ENCODE measurements around the gene NOD1. TPM values are rescaled to one million over a fixed set of nuclear protein-coding genes. Genes with fewer than 3 reads are reported as not detected.
A peak's percentile ranks its signal among the peaks of the same experiment; 100 is the strongest.

NOD1 gene
- total RNA-seq, 2 donors from 2014 or later, result 16.2 to 47.0 TPM

DNA sequence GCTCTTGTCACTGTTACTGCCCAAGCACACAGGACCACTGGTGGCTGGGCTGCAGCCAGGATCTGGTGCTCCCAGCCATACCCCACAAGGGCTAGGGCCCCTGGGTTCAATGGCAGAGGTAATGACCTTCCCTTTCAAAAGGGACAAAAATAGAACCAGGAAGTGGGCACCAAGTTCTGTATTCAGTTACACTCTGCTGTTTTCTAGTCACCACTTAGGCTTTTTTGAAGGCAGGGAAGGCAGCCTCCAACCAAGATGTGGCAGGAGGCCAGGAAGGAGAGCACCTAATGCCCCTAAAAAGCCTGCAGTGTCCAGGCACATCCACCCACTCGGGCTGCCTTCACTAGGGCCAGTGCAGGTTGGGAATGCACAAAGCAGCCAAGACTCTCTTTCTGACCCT, 47.8 kb downstream of the NOD1 start:
- Histone ChIP-seq H3K4me3 (no peak overlapping the region), H3K4me1 (ENCODE audit: control insufficient read depth in 1 of 2, low read depth in 2 of 2) (peaks cover 22 to 39% of the 10 kb centered on the region in 2 donors), H3K36me3 (peaks cover 9% of the 10 kb centered on the region), H3K9me3 (no peaks in the 10 kb centered on the region), H3K27me3 (replicated peaks; ENCODE audit: insufficient read depth) (no peaks in the 10 kb centered on the region), H3K27ac (no peak overlapping the region)
- TF ChIP-seq, protein P1, sequence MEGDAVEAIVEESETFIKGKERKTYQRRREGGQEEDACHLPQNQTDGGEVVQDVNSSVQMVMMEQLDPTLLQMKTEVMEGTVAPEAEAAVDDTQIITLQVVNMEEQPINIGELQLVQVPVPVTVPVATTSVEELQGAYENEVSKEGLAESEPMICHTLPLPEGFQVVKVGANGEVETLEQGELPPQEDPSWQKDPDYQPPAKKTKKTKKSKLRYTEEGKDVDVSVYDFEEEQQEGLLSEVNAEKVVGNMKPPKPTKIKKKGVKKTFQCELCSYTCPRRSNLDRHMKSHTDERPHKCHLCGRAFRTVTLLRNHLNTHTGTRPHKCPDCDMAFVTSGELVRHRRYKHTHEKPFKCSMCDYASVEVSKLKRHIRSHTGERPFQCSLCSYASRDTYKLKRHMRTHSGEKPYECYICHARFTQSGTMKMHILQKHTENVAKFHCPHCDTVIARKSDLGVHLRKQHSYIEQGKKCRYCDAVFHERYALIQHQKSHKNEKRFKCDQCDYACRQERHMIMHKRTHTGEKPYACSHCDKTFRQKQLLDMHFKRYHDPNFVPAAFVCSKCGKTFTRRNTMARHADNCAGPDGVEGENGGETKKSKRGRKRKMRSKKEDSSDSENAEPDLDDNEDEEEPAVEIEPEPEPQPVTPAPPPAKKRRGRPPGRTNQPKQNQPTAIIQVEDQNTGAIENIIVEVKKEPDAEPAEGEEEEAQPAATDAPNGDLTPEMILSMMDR (IDR thresholded peaks at IDR 0.05), result no peak
- no peak for DNase-seq (ENCODE audit: low spot score)
- no peak for ATAC-seq (ENCODE audit: insufficient number of reproducible peaks, low FRiP score, low read depth)

DNA sequence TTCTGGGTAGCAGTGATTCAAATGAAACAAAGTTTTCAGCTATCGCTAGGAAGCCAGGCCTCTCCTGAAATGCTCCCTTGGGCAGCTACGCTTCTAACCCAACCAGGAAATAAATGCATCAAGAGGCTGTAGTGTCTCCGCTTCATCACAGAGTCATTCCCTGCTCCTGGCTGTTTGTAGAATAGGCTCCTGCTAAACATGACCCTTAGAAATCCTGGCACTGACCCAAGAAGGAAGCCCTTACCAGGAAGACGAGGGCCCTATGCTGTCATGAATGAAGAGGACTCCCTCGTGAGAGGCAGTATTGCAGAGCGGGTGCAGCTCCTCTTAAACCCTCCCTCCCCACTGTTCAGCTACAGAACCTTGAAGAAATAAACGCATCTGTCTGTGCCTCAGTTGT, 48.3 kb downstream of the NOD1 start:
- TF ChIP-seq, protein P1 (IDR thresholded peaks at IDR 0.05), result no peak
- Histone ChIP-seq H3K9me3 (no peaks in the 10 kb centered on the region), H3K27ac (no peak overlapping the region), H3K4me1 (ENCODE audit: control insufficient read depth in 1 of 2, low read depth in 2 of 2) (peaks cover 22 to 39% of the 10 kb centered on the region in 2 donors), H3K4me3 (no peak overlapping the region), H3K36me3 (peaks cover 4% of the 10 kb centered on the region), H3K27me3 (replicated peaks; ENCODE audit: insufficient read depth) (no peaks in the 10 kb centered on the region)
- ATAC-seq (ENCODE audit: insufficient number of reproducible peaks, low FRiP score, low read depth) (no peak), DNase-seq (ENCODE audit: low spot score) (no peak)

DNA sequence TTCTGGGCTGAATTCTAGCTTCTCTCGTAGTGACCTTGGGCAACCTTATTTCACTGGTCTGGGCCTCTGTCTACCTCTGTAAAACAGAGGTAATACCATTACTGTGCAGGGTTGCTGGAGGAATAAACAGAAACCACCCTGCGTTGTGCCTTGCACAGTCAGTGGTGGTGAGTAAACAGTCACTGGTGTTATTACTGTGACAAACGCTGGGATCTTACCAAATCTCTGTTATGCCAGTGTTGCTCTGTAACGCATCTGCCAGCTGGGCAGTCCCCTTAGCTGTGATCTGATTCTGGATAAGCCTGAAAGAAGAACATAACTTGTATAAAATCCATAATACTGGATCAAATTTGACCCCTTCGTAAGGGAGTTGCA, 49.4 kb downstream of the NOD1 start:
- Histone ChIP-seq H3K4me3 (no peak overlapping the region), H3K9me3 (no peaks in the 10 kb centered on the region), H3K27me3 (replicated peaks; ENCODE audit: insufficient read depth) (no peaks in the 10 kb centered on the region), H3K36me3 (no peaks in the 10 kb centered on the region), H3K4me1 (ENCODE audit: control insufficient read depth in 1 of 2, low read depth in 2 of 2) (peaks cover 22 to 39% of the 10 kb centered on the region in 2 donors), H3K27ac (no peak overlapping the region)
- TF ChIP-seq, protein P1 (IDR thresholded peaks at IDR 0.05), result no peak
- ATAC-seq (ENCODE audit: insufficient number of reproducible peaks, low FRiP score, low read depth) (no peak), DNase-seq (ENCODE audit: low spot score) (no peak)

DNA sequence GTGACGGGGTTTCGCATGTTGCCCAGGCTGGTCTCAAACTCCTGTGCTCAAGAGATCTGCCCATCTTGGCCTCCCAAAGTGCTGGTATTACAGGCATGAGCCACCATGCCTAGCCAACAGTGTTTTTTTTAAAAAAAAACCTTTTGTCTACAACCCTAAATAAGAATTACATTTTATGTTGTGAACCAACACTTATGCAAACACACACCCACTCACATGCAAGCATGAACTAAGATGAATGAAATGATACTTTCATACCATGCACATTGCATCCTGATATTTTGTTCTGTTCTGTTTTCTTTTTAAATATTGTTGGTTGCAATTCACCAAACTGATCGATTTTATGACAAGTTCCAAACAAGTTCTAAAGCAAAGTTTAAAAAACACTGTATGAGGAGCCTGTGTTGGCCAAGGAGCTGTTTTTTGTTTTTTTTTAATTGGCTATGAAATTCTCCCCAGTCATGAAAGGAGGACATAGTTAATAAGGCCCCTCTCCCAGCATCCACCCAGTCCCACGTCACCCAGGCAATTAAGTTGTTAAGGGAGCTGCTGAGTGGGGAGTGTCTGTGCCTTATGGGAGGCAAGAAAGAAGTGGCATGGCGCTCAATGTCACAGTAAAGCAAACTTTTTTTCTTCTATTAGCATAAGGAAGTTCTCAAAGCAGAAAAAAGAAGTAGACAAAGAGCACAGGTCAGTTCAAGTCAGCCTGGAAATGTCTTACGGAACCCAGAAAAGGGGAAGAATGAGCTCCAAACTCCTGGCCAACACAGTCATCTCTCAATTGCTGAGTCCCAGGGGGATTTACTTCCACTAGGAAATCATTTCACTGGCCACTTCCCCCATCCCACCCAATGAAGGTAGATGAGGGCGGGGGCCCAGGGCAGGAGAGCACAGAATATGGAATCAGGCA, 50.1 kb downstream of the NOD1 start:
- Histone ChIP-seq H3K27ac (no peak overlapping the region), H3K4me1 (ENCODE audit: control insufficient read depth in 1 of 2, low read depth in 2 of 2) (peaks cover 21 to 35% of the 10 kb centered on the region in 2 donors), H3K36me3 (no peaks in the 10 kb centered on the region), H3K4me3 (no peak overlapping the region), H3K27me3 (replicated peaks; ENCODE audit: insufficient read depth) (no peaks in the 10 kb centered on the region), H3K9me3 (no peaks in the 10 kb centered on the region)
- no peak for ATAC-seq (ENCODE audit: insufficient number of reproducible peaks, low FRiP score, low read depth)
- TF ChIP-seq, protein P1 (IDR thresholded peaks at IDR 0.05), result no peak
- DNase-seq (ENCODE audit: low spot score), result no peak

DNA sequence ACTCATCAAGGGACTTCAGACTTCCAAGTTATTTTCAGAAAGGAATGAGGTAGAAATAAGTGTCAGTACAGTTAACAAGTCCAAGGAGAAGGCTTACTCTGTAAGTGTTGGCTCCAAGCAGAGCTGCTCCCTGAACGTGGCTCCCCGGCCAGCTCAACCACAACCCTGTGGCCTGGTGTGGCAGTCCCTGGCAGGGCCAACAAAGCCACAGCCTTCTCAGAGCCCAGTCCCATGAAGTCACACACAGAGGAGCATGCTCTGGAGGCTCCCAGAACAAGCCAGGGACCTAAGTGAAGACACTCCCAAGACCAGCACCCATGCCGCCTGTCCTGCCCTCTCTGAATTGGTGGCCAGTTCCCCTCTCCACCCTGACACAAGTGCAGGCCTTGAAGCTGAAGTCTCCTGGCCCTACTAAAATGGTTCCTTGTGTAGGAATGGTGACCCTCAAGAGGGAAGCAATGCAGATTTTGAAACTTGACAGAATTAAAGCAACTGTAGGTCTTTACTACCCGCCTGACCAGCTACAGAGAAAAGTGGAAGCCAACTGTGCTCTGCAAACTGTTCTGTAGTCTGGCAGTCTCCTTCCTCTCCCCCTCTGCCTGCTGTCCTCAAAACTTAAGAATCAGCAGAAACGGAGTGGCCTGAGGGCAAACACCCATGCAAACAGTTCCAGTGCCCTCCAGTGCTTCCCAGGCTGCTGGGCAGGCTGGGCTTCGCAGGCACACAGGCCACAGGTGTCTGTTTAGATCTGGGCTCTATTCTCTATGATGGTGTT, 51.1 kb downstream of the NOD1 start:
- ATAC-seq (ENCODE audit: insufficient number of reproducible peaks, low FRiP score, low read depth) (no peak), DNase-seq (ENCODE audit: low spot score) (no peak)
- Histone ChIP-seq H3K9me3 (no peaks in the 10 kb centered on the region), H3K4me1 (ENCODE audit: control insufficient read depth in 1 of 2, low read depth in 2 of 2) (peaks cover 13 to 32% of the 10 kb centered on the region in 2 donors), H3K27me3 (replicated peaks; ENCODE audit: insufficient read depth) (no peaks in the 10 kb centered on the region), H3K36me3 (no peaks in the 10 kb centered on the region), H3K27ac (peak overlapping the region in 1 of 2 donors; percentile 32), H3K4me3 (no peak overlapping the region)
- TF ChIP-seq, protein P1 (IDR thresholded peaks at IDR 0.05), result no peak

Measured in thoracic aorta (tissue), 2 donors.